H9 (cell line): Measurements from ENCODE around the gene SYCP2L. TPM values are rescaled to one million over a fixed set of nuclear protein-coding genes. Genes with fewer than 3 reads are reported as not detected.

Experiments used
- DNase-seq: peaks from one replicate; pipeline ENCODE4 v3.0.0-alpha.2; 2017
- H2AFZ ChIP-seq: one replicate; pipeline ENCODE4 v1.6.1; 2013; ENCODE audit warnings: mild to moderate bottlenecking, low read length, control low read depth, moderate library complexity
- H2AK5ac ChIP-seq: 2 replicates; pipeline ENCODE4 v1.6.1; 2013; ENCODE audit warnings: low read length, control low read depth, mixed read lengths; ENCODE audit not compliant: insufficient read length
- H2BK120ac ChIP-seq: one replicate; pipeline ENCODE4 v1.6.1; 2013; ENCODE audit warnings: low read depth, mild to moderate bottlenecking, low read length, control low read depth, inconsistent platforms; ENCODE audit not compliant: poor library complexity, severe bottlenecking
- H2BK12ac ChIP-seq: 2 replicates; pipeline ENCODE4 v1.6.1; 2013; ENCODE audit warnings: low read length, control low read depth, mixed read lengths, low read depth; ENCODE audit not compliant: insufficient read length
- H2BK15ac ChIP-seq: 2 replicates; pipeline ENCODE4 v1.6.1; 2013; ENCODE audit warnings: low read depth, low read length, control low read depth
- H2BK20ac ChIP-seq: one replicate; pipeline ENCODE4 v1.6.1; 2013; ENCODE audit warnings: low read depth, mild to moderate bottlenecking, low read length, control low read depth, inconsistent platforms; ENCODE audit not compliant: poor library complexity, severe bottlenecking
- H2BK5ac ChIP-seq: 2 replicates; pipeline ENCODE4 v1.6.1; 2013; ENCODE audit warnings: low read length, control low read depth, mixed read lengths; ENCODE audit not compliant: insufficient read length
- H3K14ac ChIP-seq: 2 replicates; pipeline ENCODE4 v1.6.1; 2013; ENCODE audit warnings: low read length, control low read depth; ENCODE audit not compliant: insufficient read depth
- H3K18ac ChIP-seq: 2 replicates; pipeline ENCODE4 v1.6.1; 2013; ENCODE audit warnings: low read depth, mild to moderate bottlenecking, mixed read lengths, low read length, control low read depth; ENCODE audit not compliant: insufficient read length
- H3K23ac ChIP-seq: 2 replicates; pipeline ENCODE4 v1.6.1; 2013; ENCODE audit warnings: low read length, control low read depth, mixed read lengths, low read depth; ENCODE audit not compliant: insufficient read length
- H3K23me2 ChIP-seq: 2 replicates; pipeline ENCODE4 v1.6.1; 2013; ENCODE audit warnings: low read depth, mild to moderate bottlenecking, mixed read lengths, low read length, control low read depth; ENCODE audit not compliant: insufficient read length, poor library complexity, severe bottlenecking
- H3K27ac ChIP-seq: 2 replicates; pipeline ENCODE4 v1.5.1; 2013; ENCODE audit warnings: low read length, control low read depth, mixed read lengths, low read depth; ENCODE audit not compliant: insufficient read length
- H3K27me3 ChIP-seq: 2 replicates; pipeline ENCODE4 v1.6.1; 2013; ENCODE audit warnings: low read length, control low read depth, inconsistent platforms; ENCODE audit not compliant: insufficient read depth
- H3K4ac ChIP-seq: 2 replicates; pipeline ENCODE4 v1.6.1; 2013; ENCODE audit warnings: low read depth, mild to moderate bottlenecking, control low read depth, inconsistent platforms, low read length, moderate library complexity
- H3K4me1 ChIP-seq: 2 replicates; pipeline ENCODE4 v1.6.1; 2013; ENCODE audit warnings: low read length, control low read depth, inconsistent platforms; ENCODE audit not compliant: insufficient read depth
- H3K4me2 ChIP-seq: 2 replicates; pipeline ENCODE4 v1.6.1; 2013; ENCODE audit warnings: low read length, control low read depth, mixed read lengths; ENCODE audit not compliant: insufficient read length, insufficient read depth
- H3K56ac ChIP-seq: 2 replicates; pipeline ENCODE4 v1.6.1; 2013; ENCODE audit warnings: low read depth, mild to moderate bottlenecking, mixed read lengths, low read length, control low read depth; ENCODE audit not compliant: insufficient read length
- H3K79me1 ChIP-seq: 2 replicates; pipeline ENCODE4 v1.6.1; 2013; ENCODE audit warnings: low read depth, mild to moderate bottlenecking, moderate library complexity, low read length, control low read depth, inconsistent platforms; ENCODE audit not compliant: insufficient read depth, poor library complexity, severe bottlenecking
- H3K79me2 ChIP-seq: 2 replicates; pipeline ENCODE4 v1.6.1; 2013; ENCODE audit warnings: low read length, control low read depth, inconsistent platforms; ENCODE audit not compliant: insufficient read depth
- H3K9ac ChIP-seq: 2 replicates; pipeline ENCODE4 v1.6.1; 2013; ENCODE audit warnings: low read length, control low read depth, mixed read lengths; ENCODE audit not compliant: insufficient read length; ENCODE audit errors: extremely low read depth
- H3K9me3 ChIP-seq: one replicate; pipeline ENCODE4 v1.6.1; 2013; ENCODE audit warnings: low read depth, low read length, inconsistent platforms; ENCODE audit not compliant: control insufficient read depth
- H3T11ph ChIP-seq: one replicate; pipeline ENCODE4 v1.6.1; 2013; ENCODE audit warnings: mild to moderate bottlenecking, low read length, control low read depth, inconsistent platforms
- H4K20me1 ChIP-seq: one replicate; pipeline ENCODE4 v1.6.1; 2013; ENCODE audit not compliant: control insufficient read depth, insufficient read length, insufficient read depth
- H4K5ac ChIP-seq: 2 replicates; pipeline ENCODE4 v1.6.1; 2013; ENCODE audit warnings: low read depth, mild to moderate bottlenecking, mixed read lengths, low read length, control low read depth; ENCODE audit not compliant: insufficient read length
- H4K8ac ChIP-seq: replicated peaks from 2 replicates; pipeline ENCODE4 v1.6.1; 2013; ENCODE audit warnings: low read length, control low read depth, mixed read lengths, low read depth; ENCODE audit not compliant: insufficient read length
- H4K91ac ChIP-seq: 2 replicates; pipeline ENCODE4 v1.6.1; 2013; ENCODE audit warnings: low read depth, mild to moderate bottlenecking, moderate library complexity, mixed read lengths, low read length, control low read depth; ENCODE audit not compliant: insufficient read length
- H3K27ac Mint-ChIP-seq, 3 experiments: 2 replicates in 2 of 3; 3 replicates in 1 of 3; pipeline ENCODE4 v1.8.0; 2020 to 2021; ENCODE audit warnings: mixed read lengths in 3 of 3, mild to moderate bottlenecking in 1 of 3, moderate library complexity in 1 of 3
- H3K27me3 Mint-ChIP-seq: 2 replicates; pipeline ENCODE4 v1.8.0; 2021; ENCODE audit warnings: low read depth, mild to moderate bottlenecking, moderate library complexity, mixed read lengths
- H3K36me3 Mint-ChIP-seq, 3 experiments: 2 replicates in 2 of 3; 3 replicates in 1 of 3; pipeline ENCODE4 v1.8.0; 2020 to 2021; ENCODE audit warnings: low read depth in 3 of 3, mixed read lengths in 3 of 3; ENCODE audit not compliant: insufficient read depth in 1 of 3
- H3K4me1 Mint-ChIP-seq, 2 experiments: 2 replicates each; pipeline ENCODE4 v1.8.0; 2020; ENCODE audit warnings: mixed read lengths in 2 of 2
- H3K4me3 Mint-ChIP-seq, 2 experiments: 2 replicates in 1 of 2; 3 replicates in 1 of 2; pipeline ENCODE4 v1.8.0; 2020 to 2021; ENCODE audit warnings: mild to moderate bottlenecking in 2 of 2, mixed read lengths in 2 of 2, moderate library complexity in 1 of 2
- H3K9me3 Mint-ChIP-seq, 2 experiments: 2 replicates in 1 of 2; 3 replicates in 1 of 2; pipeline ENCODE4 v1.8.0; 2020; ENCODE audit warnings: mild to moderate bottlenecking in 2 of 2, mixed read lengths in 2 of 2, moderate library complexity in 1 of 2
- CTCF ChIP-seq: fragments of 200-600 bp; sonication (generic); conservative IDR thresholded peaks from 3 replicates; pipeline ENCODE4 v1.8.0; 2021; ENCODE audit warnings: antibody characterized with exemption, mild to moderate bottlenecking
- WGBS: extraction: QIAGEN DNeasy Blood & Tissue Kit; methylation state at CpG from one replicate; pipeline ENCODE4 v1.1.7; 2013; ENCODE audit warnings: missing lambda C conversion rate, low lambda C conversion rate, mixed read lengths; ENCODE audit not compliant: insufficient read length; ENCODE audit errors: extremely low coverage; 5-methylcytosine and 5-hydroxymethylcytosine counted together
- total RNA-seq: library from RNA; stranded (reverse); gene quantifications from 2 replicates; pipeline ENCODE4 v1.2.1, GENCODE V29; 2021

Gene SYCP2L
- total RNA-seq, 1 experiment from 2014 or later = 3.5 TPM

- no peak overlapping the region for H3K4me2 ChIP-seq
- no peak overlapping the region for H2BK120ac ChIP-seq
- Mint-ChIP-seq H3K27me3 (no peaks in the 10 kb centered on the region), H3K36me3 (no peaks in the 10 kb centered on the region), H3K4me1 (peaks cover 19 to 20% of the 10 kb centered on the region in 2 experiments), H3K4me3 (no peak overlapping the region), H3K9me3 (no peaks in the 10 kb centered on the region), H3K27ac (no peak overlapping the region)
- H3K9me3 ChIP-seq = no peaks in the 10 kb centered on the region
- H3K4me1 ChIP-seq = peaks cover 3% of the 10 kb centered on the region; the same call in 1 of the 2 replicates
- no peak for DNase-seq
- H3K79me2 ChIP-seq = no peaks in the 10 kb centered on the region
- H3T11ph ChIP-seq = no peak overlapping the region
- H2AK5ac ChIP-seq = no peak overlapping the region
- H4K8ac ChIP-seq = no peak overlapping the region
- no peaks in the 10 kb centered on the region for H3K23me2 ChIP-seq
- H3K79me1 ChIP-seq = no peaks in the 10 kb centered on the region
- TF ChIP-seq CTCF = no peak
- no peak overlapping the region for H3K4ac ChIP-seq
- no peak overlapping the region for H3K18ac ChIP-seq
- no peak overlapping the region for H3K56ac ChIP-seq
- H4K20me1 ChIP-seq = no peaks in the 10 kb centered on the region
- H4K5ac ChIP-seq = no peak overlapping the region
- H3K14ac ChIP-seq = no peak overlapping the region
- no peak overlapping the region for H2BK20ac ChIP-seq
- no peak overlapping the region for H2BK5ac ChIP-seq
- H2BK12ac ChIP-seq = no peak overlapping the region
- no peak overlapping the region for H2BK15ac ChIP-seq
- no CpG with 5 or more reads among the region's 2 CpGs for WGBS
- H3K9ac ChIP-seq = no peak overlapping the region
- no peak overlapping the region for H3K27ac ChIP-seq
- H3K27me3 ChIP-seq = no peaks in the 10 kb centered on the region
- H3K23ac ChIP-seq = no peak overlapping the region
- H4K91ac ChIP-seq = no peak overlapping the region
- H2AFZ ChIP-seq = no peak overlapping the region
Measured at GRCh38 chr6:11021003-11021402, 134.2 kb downstream of the SYCP2L start.
